ENCODE measurements around the gene SEPSECS.

GRCh38 chr4:25141592-25141991 is 18.7 kb downstream of the SEPSECS start:
- no peak for TF ChIP-seq SP1 (CRISPR knock-in tag; IDR thresholded peaks at IDR 0.05)
- no peak for TF ChIP-seq TARDBP (IDR thresholded peaks at IDR 0.05)
- TF ChIP-seq CTCF (IDR thresholded peaks at IDR 0.05 in 2 of 3, conservative IDR thresholded peaks at IDR 0.05 in 1 of 3; ENCODE audit: insufficient read depth in 2 of 3, low read depth in 1 of 3, low read length in 3 of 3), result no peak
